SK-N-SH (cell line): ENCODE data around the gene CDH23. TPM values are rescaled to one million over a fixed set of nuclear protein-coding genes. Genes with fewer than 3 reads are reported as not detected.

Source experiments
- CTCF ChIA-PET: fragments of 300-600, 350-600 bp; formaldehyde crosslinking; extraction: SDS; loops from one replicate; lab custom pipeline; 2021; lab: Yijun Ruan, JAX
- POLR2A ChIA-PET: fragments of 350-600 bp; sonication (Branson Sonifier 250); formaldehyde crosslinking; extraction: SDS; loops from one replicate; lab custom pipeline; 2020; ENCODE audit warnings: antibody characterized with exemption, inconsistent platforms; lab: Yijun Ruan, JAX
- DNase-seq: peaks from one replicate; pipeline ENCODE4 v3.0.0; 2012
- H2AFZ ChIP-seq: fragments of 200-600 bp; sonication (generic); 2 replicates; pipeline ENCODE4 v1.8.1; 2016; ENCODE audit warnings: antibody characterized with exemption, mild to moderate bottlenecking, low read depth
- H3F3A ChIP-seq: fragments of 200-600 bp; sonication (generic); replicated peaks from 2 replicates; pipeline ENCODE3; 2016; ENCODE audit warnings: antibody characterized with exemption, mild to moderate bottlenecking; ENCODE audit not compliant: insufficient read depth
- H3K27ac ChIP-seq, 2 experiments: fragments of 200-500 bp in 1 of 2; fragments of 200-600 bp in 1 of 2; sonication (Bioruptor generic) in 1 of 2; sonication (generic), shearing (Covaris generic) in 1 of 2; 2 replicates each; pipeline versions ENCODE4 v1.5.1 to v1.6.1; 2014 to 2016; ENCODE audit warnings: low read depth in 2 of 2, inconsistent platforms in 1 of 2, low read length in 1 of 2, mild to moderate bottlenecking in 1 of 2, mixed read lengths in 1 of 2
- H3K27me3 ChIP-seq: fragments of 200-600 bp; sonication (generic), shearing (Covaris generic); 2 replicates; pipeline ENCODE4 v1.6.1; 2016; ENCODE audit warnings: mixed run types; ENCODE audit not compliant: insufficient read depth
- H3K36me3 ChIP-seq, 2 experiments: fragments of 200-500 bp in 1 of 2; fragments of 200-600 bp in 1 of 2; sonication (Bioruptor generic) in 1 of 2; sonication (generic) in 1 of 2; replicated peaks in 1 of 2; 2 replicates each; pipeline versions ENCODE3 to v1.5.1; 2014 to 2016; ENCODE audit warnings: low read length in 1 of 2, mild to moderate bottlenecking in 1 of 2; ENCODE audit not compliant: insufficient read depth in 2 of 2, control insufficient read depth in 1 of 2
- H3K4me1 ChIP-seq, 2 experiments: fragments of 200-500 bp in 1 of 2; fragments of 200-600 bp in 1 of 2; sonication (Bioruptor generic) in 1 of 2; sonication (generic), shearing (Covaris generic) in 1 of 2; 2 replicates each; pipeline versions ENCODE4 v1.5.1 to v1.6.1; 2014 to 2016; ENCODE audit warnings: low read depth in 1 of 2, low read length in 1 of 2, mixed run types in 1 of 2; ENCODE audit not compliant: insufficient read depth in 2 of 2, control insufficient read depth in 1 of 2
- H3K4me2 ChIP-seq: fragments of 200-600 bp; sonication (generic), shearing (Covaris generic); 2 replicates; pipeline ENCODE4 v1.6.1; 2017; ENCODE audit warnings: mixed run types
- H3K4me3 ChIP-seq, 2 experiments: fragments of 200-500 bp in 1 of 2; fragments of 200-600 bp in 1 of 2; sonication (Bioruptor generic) in 1 of 2; sonication (generic), shearing (Covaris generic) in 1 of 2; 2 replicates each; pipeline versions ENCODE4 v1.5.1 to v1.8.1; 2014 to 2016; ENCODE audit warnings: low read depth in 2 of 2, inconsistent platforms in 1 of 2, low read length in 1 of 2, mild to moderate bottlenecking in 1 of 2, mixed read lengths in 1 of 2, moderate library complexity in 1 of 2
- H3K79me2 ChIP-seq: fragments of 200-600 bp; sonication (generic); 2 replicates; pipeline ENCODE4 v1.8.1; 2017; ENCODE audit warnings: mild to moderate bottlenecking; ENCODE audit not compliant: insufficient read depth
- H3K9ac ChIP-seq: fragments of 200-600 bp; sonication (generic); 2 replicates; pipeline ENCODE4 v1.6.1; 2017; ENCODE audit warnings: mixed run types
- H3K9me2 ChIP-seq: fragments of 200-600 bp; sonication (generic); 2 replicates; pipeline ENCODE4 v1.6.1; 2017; ENCODE audit warnings: mixed run types
- H3K9me3 ChIP-seq: fragments of 200-600 bp; sonication (generic); 2 replicates; pipeline ENCODE4 v1.6.1; 2017; ENCODE audit warnings: mixed run types, mild to moderate bottlenecking, moderate library complexity
- H4K20me1 ChIP-seq: fragments of 200-600 bp; sonication (generic); 2 replicates; pipeline ENCODE4 v1.6.1; 2017; ENCODE audit warnings: mild to moderate bottlenecking, mixed run types; ENCODE audit not compliant: insufficient read depth
- CHD2 ChIP-seq: fragments of 150-350 bp; IDR thresholded peaks from 2 replicates; pipeline ENCODE4 v1.6.1; 2018; ENCODE audit warnings: low read length; ENCODE audit not compliant: partially characterized antibody
- ELF1 ChIP-seq: IDR thresholded peaks from 2 replicates; pipeline ENCODE4 v1.4.0; 2012
- EP300 ChIP-seq, 2 experiments: IDR thresholded peaks; 2 replicates each; pipeline versions ENCODE4 v1.4.0 to v1.6.1; 2012; ENCODE audit warnings: borderline replicate concordance in 1 of 2, low read depth in 1 of 2, low read length in 1 of 2
- EZH2phosphoT487 ChIP-seq: fragments of 200-600 bp; sonication (generic); IDR thresholded peaks from 2 replicates; pipeline ENCODE4 v1.6.1; 2017; ENCODE audit warnings: low read depth, mixed run types, mild to moderate bottlenecking, antibody characterized with exemption, moderate library complexity, borderline replicate concordance
- FOXM1 ChIP-seq: IDR thresholded peaks from 2 replicates; pipeline ENCODE4 v1.4.0; 2012; ENCODE audit warnings: low read depth, mild to moderate bottlenecking
- JUND ChIP-seq: IDR thresholded peaks from 2 replicates; pipeline ENCODE4 v1.4.0; 2012
- MEF2A ChIP-seq: IDR thresholded peaks from 2 replicates; pipeline ENCODE4 v1.4.0; 2012; ENCODE audit warnings: low read depth, borderline replicate concordance
- NFIC ChIP-seq: IDR thresholded peaks from 2 replicates; pipeline ENCODE4 v1.4.0; 2012; ENCODE audit warnings: borderline replicate concordance
- NRF1 ChIP-seq: IDR thresholded peaks from 2 replicates; pipeline ENCODE4 v1.6.1; 2012; ENCODE audit warnings: low read depth, mild to moderate bottlenecking, low read length
- POLR2AphosphoS5 ChIP-seq: IDR thresholded peaks from 2 replicates; pipeline ENCODE4 v1.6.1; 2012; ENCODE audit warnings: low read depth, low read length
- RAD21 ChIP-seq: IDR thresholded peaks from 2 replicates; pipeline ENCODE4 v1.6.1; 2012; ENCODE audit warnings: mild to moderate bottlenecking, low read length
- RCOR1 ChIP-seq: fragments of 150-350 bp; IDR thresholded peaks from 2 replicates; pipeline ENCODE4 v1.6.1; 2017; ENCODE audit warnings: antibody characterized with exemption, low read length
- RXRA ChIP-seq: IDR thresholded peaks from 2 replicates; pipeline ENCODE4 v1.4.0; 2012; ENCODE audit warnings: low read depth, mild to moderate bottlenecking, borderline replicate concordance
- TAF1 ChIP-seq: IDR thresholded peaks from 2 replicates; pipeline ENCODE4 v1.6.1; 2012; ENCODE audit warnings: low read depth, mild to moderate bottlenecking, low read length, moderate library complexity, borderline replicate concordance
- TCF12 ChIP-seq: IDR thresholded peaks from 2 replicates; pipeline ENCODE4 v1.4.0; 2012
- TEAD4 ChIP-seq: IDR thresholded peaks from 2 replicates; pipeline ENCODE4 v1.4.0; 2012; ENCODE audit warnings: mild to moderate bottlenecking, borderline replicate concordance; ENCODE audit not compliant: insufficient read depth
- YY1 ChIP-seq: IDR thresholded peaks from 2 replicates; pipeline ENCODE4 v1.4.0; 2012; ENCODE audit warnings: low read depth, mild to moderate bottlenecking
- WGBS: methylation state at CpG from one replicate; pipeline ENCODE4 v1.1.6; 2017; ENCODE audit warnings: low lambda C conversion rate; 5-methylcytosine and 5-hydroxymethylcytosine counted together
- polyA plus RNA-seq, 3 experiments: library from polyadenylated mRNA; depleted of rRNA; stranded (reverse); fragments of >200 nt; gene quantifications; 2 replicates each; pipeline ENCODE4 v1.2.3, GENCODE V29; 2012
- TF ChIP-seq, protein P1 (sequence below): IDR thresholded peaks from 2 replicates; pipeline ENCODE4 v1.4.0; 2012; ENCODE audit warnings: low read depth
- TF ChIP-seq, protein P2 (sequence below): fragments of 150-350 bp; IDR thresholded peaks from 2 replicates; pipeline ENCODE4 v1.6.1; 2016; ENCODE audit warnings: mild to moderate bottlenecking, low read depth, low read length

The CDH23 gene
- polyA plus RNA-seq, 1 of the 3 experiments (the other 2 are of a cell fraction): 0.03 TPM

DNA sequence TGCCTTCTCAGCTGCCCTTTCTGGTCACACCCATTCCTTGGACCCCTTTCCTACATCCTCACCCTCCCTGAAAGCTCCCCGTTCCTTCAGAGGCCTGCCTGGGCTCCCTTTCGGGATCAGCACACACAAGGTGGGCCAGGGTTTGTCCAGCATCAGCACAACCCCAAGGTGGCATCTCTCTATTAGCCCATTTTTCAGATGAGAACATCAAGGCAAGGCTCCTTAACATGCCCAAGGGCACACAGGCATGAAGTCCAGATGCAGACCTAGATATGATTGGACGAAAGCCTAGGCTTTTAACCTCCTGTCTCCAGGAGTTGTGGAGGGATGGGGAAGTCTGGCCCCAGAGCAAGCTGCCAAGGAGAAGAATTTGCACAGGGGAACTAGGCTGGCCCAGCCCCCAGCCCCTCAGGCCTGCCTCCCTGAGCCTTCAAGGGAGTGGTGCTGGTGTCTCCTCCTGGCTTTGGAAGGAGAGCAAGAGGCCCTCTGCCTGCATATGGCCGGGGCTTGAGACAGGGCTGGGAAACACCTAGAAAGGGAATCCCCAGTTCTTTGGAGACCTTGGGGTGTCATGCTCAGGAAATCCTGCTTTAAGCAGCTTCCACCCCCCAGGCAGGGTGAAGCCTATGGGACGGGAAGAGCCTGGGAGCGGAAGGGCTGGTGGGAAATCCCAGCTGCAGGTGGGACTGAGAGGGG is 385.6 kb downstream of the CDH23 start:
- CTCF ChIA-PET: interaction anchor here (0.7 to 5.9 kb wide), 5 partner anchors 9 to 114 kb away, joined by 3 to 51 read pairs (median 5); partner anchors contain the start of gene VSIR
- H3K9me2 ChIP-seq: no peaks in the 10 kb centered on the region
- no peaks in the 10 kb centered on the region for H3K9me3 ChIP-seq
- no peaks in the 10 kb centered on the region for H4K20me1 ChIP-seq
- no peaks in the 10 kb centered on the region for H3K36me3 ChIP-seq
- no peaks in the 10 kb centered on the region; the same call in 1 of the 2 replicates for H3K27me3 ChIP-seq
- no peaks in the 10 kb centered on the region for H3K4me1 ChIP-seq
- TF ChIP-seq JUND: no peak
- no peak for TF ChIP-seq NRF1
- no peak for TF ChIP-seq RAD21
- no peak for TF ChIP-seq FOXM1
- TF ChIP-seq CHD2: no peak
- no peak for TF ChIP-seq RXRA
- no peak for TF ChIP-seq MEF2A
- no peak for TF ChIP-seq EZH2phosphoT487
- TF ChIP-seq TEAD4: no peak
- no peak for TF ChIP-seq TAF1
- no peak for TF ChIP-seq EP300 (IDR thresholded peaks at IDR 0.05; ENCODE audit: borderline replicate concordance in 1 of 2, low read depth in 1 of 2, low read length in 1 of 2)
- no peak for TF ChIP-seq NFIC
- TF ChIP-seq, protein P1, sequence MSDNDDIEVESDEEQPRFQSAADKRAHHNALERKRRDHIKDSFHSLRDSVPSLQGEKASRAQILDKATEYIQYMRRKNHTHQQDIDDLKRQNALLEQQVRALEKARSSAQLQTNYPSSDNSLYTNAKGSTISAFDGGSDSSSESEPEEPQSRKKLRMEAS: no peak
- no peak for TF ChIP-seq RCOR1
- TF ChIP-seq, protein P2, sequence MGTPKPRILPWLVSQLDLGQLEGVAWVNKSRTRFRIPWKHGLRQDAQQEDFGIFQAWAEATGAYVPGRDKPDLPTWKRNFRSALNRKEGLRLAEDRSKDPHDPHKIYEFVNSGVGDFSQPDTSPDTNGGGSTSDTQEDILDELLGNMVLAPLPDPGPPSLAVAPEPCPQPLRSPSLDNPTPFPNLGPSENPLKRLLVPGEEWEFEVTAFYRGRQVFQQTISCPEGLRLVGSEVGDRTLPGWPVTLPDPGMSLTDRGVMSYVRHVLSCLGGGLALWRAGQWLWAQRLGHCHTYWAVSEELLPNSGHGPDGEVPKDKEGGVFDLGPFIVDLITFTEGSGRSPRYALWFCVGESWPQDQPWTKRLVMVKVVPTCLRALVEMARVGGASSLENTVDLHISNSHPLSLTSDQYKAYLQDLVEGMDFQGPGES: no peak
- TF ChIP-seq POLR2AphosphoS5: no peak
- no peak for TF ChIP-seq YY1
- TF ChIP-seq ELF1: no peak
- no peak for TF ChIP-seq TCF12
- POLR2A ChIA-PET: no interaction called here
- H3K9ac ChIP-seq: no peak overlapping the region
- no peak overlapping the region for H2AFZ ChIP-seq
- no peaks in the 10 kb centered on the region for H3K79me2 ChIP-seq
- no peak overlapping the region for H3K27ac ChIP-seq
- H3F3A ChIP-seq: no peaks in the 10 kb centered on the region
- 50% methylated on average over 6 of the region's 6 CpGs for WGBS
- H3K4me3 ChIP-seq: no peak overlapping the region
- no peak overlapping the region for H3K4me2 ChIP-seq
- no peak for DNase-seq
